ENCODE results near the gene MYF6.

DNA sequence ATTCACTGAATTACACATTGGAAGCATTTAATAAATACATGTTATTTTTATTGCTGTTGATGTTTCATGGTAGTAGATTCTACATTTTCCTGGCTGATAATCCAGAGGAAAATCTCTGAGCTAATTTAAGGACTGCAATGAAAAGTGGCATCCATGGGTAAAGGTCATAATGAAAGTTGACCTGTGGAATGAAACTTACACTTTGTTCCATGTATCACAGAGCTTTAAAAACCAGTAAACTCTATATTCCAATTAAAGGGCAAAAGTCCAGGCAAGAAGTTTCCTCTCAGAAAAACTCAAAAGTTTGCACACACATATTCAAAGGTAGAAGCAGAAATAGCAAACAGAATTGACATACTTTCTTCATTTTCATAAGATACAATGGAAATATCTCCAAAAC lies 44.8 kb upstream of the MYF6 start:
- no peak for TF ChIP-seq POLR2A (IDR thresholded peaks at IDR 0.05; ENCODE audit: borderline replicate concordance, extremely low read depth, insufficient read depth, insufficient read length)
- TF ChIP-seq, protein P1, sequence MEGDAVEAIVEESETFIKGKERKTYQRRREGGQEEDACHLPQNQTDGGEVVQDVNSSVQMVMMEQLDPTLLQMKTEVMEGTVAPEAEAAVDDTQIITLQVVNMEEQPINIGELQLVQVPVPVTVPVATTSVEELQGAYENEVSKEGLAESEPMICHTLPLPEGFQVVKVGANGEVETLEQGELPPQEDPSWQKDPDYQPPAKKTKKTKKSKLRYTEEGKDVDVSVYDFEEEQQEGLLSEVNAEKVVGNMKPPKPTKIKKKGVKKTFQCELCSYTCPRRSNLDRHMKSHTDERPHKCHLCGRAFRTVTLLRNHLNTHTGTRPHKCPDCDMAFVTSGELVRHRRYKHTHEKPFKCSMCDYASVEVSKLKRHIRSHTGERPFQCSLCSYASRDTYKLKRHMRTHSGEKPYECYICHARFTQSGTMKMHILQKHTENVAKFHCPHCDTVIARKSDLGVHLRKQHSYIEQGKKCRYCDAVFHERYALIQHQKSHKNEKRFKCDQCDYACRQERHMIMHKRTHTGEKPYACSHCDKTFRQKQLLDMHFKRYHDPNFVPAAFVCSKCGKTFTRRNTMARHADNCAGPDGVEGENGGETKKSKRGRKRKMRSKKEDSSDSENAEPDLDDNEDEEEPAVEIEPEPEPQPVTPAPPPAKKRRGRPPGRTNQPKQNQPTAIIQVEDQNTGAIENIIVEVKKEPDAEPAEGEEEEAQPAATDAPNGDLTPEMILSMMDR (IDR thresholded peaks at IDR 0.05 in 2 of 3, conservative IDR thresholded peaks at IDR 0.05 in 1 of 3; ENCODE audit: borderline replicate concordance in 1 of 3, insufficient read depth in 1 of 3, low read depth in 2 of 3, low read length in 2 of 3): no peak
- TF ChIP-seq, protein P2, sequence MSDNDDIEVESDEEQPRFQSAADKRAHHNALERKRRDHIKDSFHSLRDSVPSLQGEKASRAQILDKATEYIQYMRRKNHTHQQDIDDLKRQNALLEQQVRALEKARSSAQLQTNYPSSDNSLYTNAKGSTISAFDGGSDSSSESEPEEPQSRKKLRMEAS (IDR thresholded peaks at IDR 0.05): no peak
- TF ChIP-seq EZH2 (IDR thresholded peaks at IDR 0.05): no peak
- TF ChIP-seq, protein P3, sequence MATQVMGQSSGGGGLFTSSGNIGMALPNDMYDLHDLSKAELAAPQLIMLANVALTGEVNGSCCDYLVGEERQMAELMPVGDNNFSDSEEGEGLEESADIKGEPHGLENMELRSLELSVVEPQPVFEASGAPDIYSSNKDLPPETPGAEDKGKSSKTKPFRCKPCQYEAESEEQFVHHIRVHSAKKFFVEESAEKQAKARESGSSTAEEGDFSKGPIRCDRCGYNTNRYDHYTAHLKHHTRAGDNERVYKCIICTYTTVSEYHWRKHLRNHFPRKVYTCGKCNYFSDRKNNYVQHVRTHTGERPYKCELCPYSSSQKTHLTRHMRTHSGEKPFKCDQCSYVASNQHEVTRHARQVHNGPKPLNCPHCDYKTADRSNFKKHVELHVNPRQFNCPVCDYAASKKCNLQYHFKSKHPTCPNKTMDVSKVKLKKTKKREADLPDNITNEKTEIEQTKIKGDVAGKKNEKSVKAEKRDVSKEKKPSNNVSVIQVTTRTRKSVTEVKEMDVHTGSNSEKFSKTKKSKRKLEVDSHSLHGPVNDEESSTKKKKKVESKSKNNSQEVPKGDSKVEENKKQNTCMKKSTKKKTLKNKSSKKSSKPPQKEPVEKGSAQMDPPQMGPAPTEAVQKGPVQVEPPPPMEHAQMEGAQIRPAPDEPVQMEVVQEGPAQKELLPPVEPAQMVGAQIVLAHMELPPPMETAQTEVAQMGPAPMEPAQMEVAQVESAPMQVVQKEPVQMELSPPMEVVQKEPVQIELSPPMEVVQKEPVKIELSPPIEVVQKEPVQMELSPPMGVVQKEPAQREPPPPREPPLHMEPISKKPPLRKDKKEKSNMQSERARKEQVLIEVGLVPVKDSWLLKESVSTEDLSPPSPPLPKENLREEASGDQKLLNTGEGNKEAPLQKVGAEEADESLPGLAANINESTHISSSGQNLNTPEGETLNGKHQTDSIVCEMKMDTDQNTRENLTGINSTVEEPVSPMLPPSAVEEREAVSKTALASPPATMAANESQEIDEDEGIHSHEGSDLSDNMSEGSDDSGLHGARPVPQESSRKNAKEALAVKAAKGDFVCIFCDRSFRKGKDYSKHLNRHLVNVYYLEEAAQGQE (IDR thresholded peaks at IDR 0.05; ENCODE audit: low read depth): no peak
- TF ChIP-seq CEBPB (IDR thresholded peaks at IDR 0.05; ENCODE audit: low read depth): no peak
- TF ChIP-seq RAD21 (IDR thresholded peaks at IDR 0.05; ENCODE audit: low read depth): no peak
- no peak for TF ChIP-seq CBX3 (IDR thresholded peaks at IDR 0.05; ENCODE audit: low read depth)
- no peak for TF ChIP-seq EGR1 (IDR thresholded peaks at IDR 0.05; ENCODE audit: low read depth)
- TF ChIP-seq EZH2phosphoT487 (IDR thresholded peaks at IDR 0.05; ENCODE audit: borderline replicate concordance): no peak
- TF ChIP-seq SIN3A (IDR thresholded peaks at IDR 0.05; ENCODE audit: low read depth): no peak
- no peak for TF ChIP-seq FOSL1 (IDR thresholded peaks at IDR 0.05; ENCODE audit: low read depth)
- TF ChIP-seq ZNF274 (IDR thresholded peaks at IDR 0.05; ENCODE audit: low read depth, low read length): no peak
- no peak for TF ChIP-seq POLR2AphosphoS5 (IDR thresholded peaks at IDR 0.05; ENCODE audit: low read depth, low read length)
